H4 (cell line): ENCODE measurements around the gene TIMP4. TPM values are rescaled to one million over a fixed set of nuclear protein-coding genes. Genes with fewer than 3 reads are reported as not detected.

ENCODE experiments used
- total RNA-seq: library from RNA; depleted of rRNA; stranded (reverse); fragments of >200 nt; shearing (Covaris generic); gene quantifications from 2 replicates; pipeline ENCODE4 v1.2.3, GENCODE V29; 2014; rRNA removed

The TIMP4 gene
- total RNA-seq, 1 experiment from 2014 or later = 0.52 TPM

Other genes with a start within 250 kb of the TIMP4 start
- gene SYN2, start 154.5 kb downstream of the TIMP4 start, total RNA-seq = 0.88 and 1.8 TPM in 2 replicates
- 34.7 and 36.8 TPM in 2 replicates for gene PPARG, start 130.2 kb upstream of the TIMP4 start, total RNA-seq